Lung (tissue), 12 donors: Measurements from ENCODE around the gene SPATA31D1. TPM values are rescaled to one million over a fixed set of nuclear protein-coding genes. Genes with fewer than 3 reads are reported as not detected.

Source experiments
- ATAC-seq: fragments of 200-7000 bp; cut with Tn5 transposase; one replicate; pipeline ENCODE4 v1.9.1; 2020; ENCODE audit warnings: moderate number of reproducible peaks; ENCODE audit not compliant: insufficient read depth, low FRiP score
- DNase-seq, 3 donors: peaks; one replicate each; pipeline ENCODE4 v3.0.0-alpha.2; 2013 to 2017
- H3K27ac ChIP-seq, 2 donors: one replicate each; pipeline ENCODE4 v1.5.1; 2013; ENCODE audit warnings: mild to moderate bottlenecking in 2 of 2, moderate library complexity in 2 of 2, control low read depth in 1 of 2, inconsistent platforms in 1 of 2, low read depth in 1 of 2, low read length in 1 of 2
- H3K27me3 ChIP-seq, 3 donors: one replicate each; pipeline ENCODE4 v1.5.1; 2013; ENCODE audit warnings: low read length in 2 of 3; ENCODE audit not compliant: control insufficient read depth in 3 of 3, insufficient read depth in 3 of 3
- H3K36me3 ChIP-seq, 4 donors: one replicate each; pipeline ENCODE4 v1.5.1; 2013; ENCODE audit warnings: low read length in 4 of 4, mild to moderate bottlenecking in 1 of 4, moderate library complexity in 1 of 4; ENCODE audit not compliant: control insufficient read depth in 4 of 4, insufficient read depth in 4 of 4
- H3K4me1 ChIP-seq, 5 donors: one replicate each; pipeline ENCODE4 v1.5.1; 2013; ENCODE audit warnings: low read length in 5 of 5, mild to moderate bottlenecking in 2 of 5, moderate library complexity in 1 of 5; ENCODE audit not compliant: control insufficient read depth in 5 of 5, insufficient read depth in 5 of 5
- H3K4me3 ChIP-seq: one replicate; pipeline ENCODE4 v1.5.1; 2013; ENCODE audit warnings: mild to moderate bottlenecking, control low read depth, moderate library complexity
- H3K9ac ChIP-seq, 2 donors: one replicate each; pipeline ENCODE4 v1.5.1; 2013; ENCODE audit warnings: low read length in 2 of 2, control low read depth in 1 of 2; ENCODE audit not compliant: insufficient read depth in 1 of 2
- H3K9me3 ChIP-seq, 4 donors: one replicate each; pipeline ENCODE4 v1.5.1; 2013; ENCODE audit warnings: low read length in 3 of 4, mild to moderate bottlenecking in 1 of 4, moderate library complexity in 1 of 4; ENCODE audit not compliant: control insufficient read depth in 4 of 4, insufficient read depth in 3 of 4
- WGBS, 2 donors: extraction: QIAGEN DNeasy Blood & Tissue Kit; methylation state at CpG; one replicate each; pipeline ENCODE4 v1.1.7; 2013; 5-methylcytosine and 5-hydroxymethylcytosine counted together
- polyA plus RNA-seq, 2 donors: library from polyadenylated mRNA; stranded (reverse); fragments of 200-250 nt; gene quantifications; one replicate each; pipeline ENCODE4 v1.2.1, GENCODE V29; 2013
- total RNA-seq, 2 donors: library from RNA; depleted of rRNA in 1 of 2; stranded (reverse); fragments of >200 nt in 1 of 2; gene quantifications; one replicate each; pipeline ENCODE4 v1.2.1, GENCODE V29; 2014 to 2021
- TF ChIP-seq, protein P1 (sequence below): IDR thresholded peaks from 2 replicates; pipeline ENCODE4 v1.5.1; 2012; ENCODE audit warnings: mild to moderate bottlenecking; ENCODE audit errors: control extremely low read depth, extremely low read depth
- donor health status: control.
- donor health status: control.
- donor health status: Bipolar disorder and iron deficiency.
- donor health status: healthy.
- donor health status: DM: yes; HTN: yes; CAD: no.

Gene SPATA31D1
- total and polyA plus RNA-seq, 4 donors: not detected

GRCh38 chr9:81971727-81972126 lies 16.8 kb upstream of the SPATA31D1 start:
- no peak for ATAC-seq
- peaks cover 0 to 12% (median 4%) of the 10 kb centered on the region in 4 donors for H3K9me3 ChIP-seq
- TF ChIP-seq, protein P1, sequence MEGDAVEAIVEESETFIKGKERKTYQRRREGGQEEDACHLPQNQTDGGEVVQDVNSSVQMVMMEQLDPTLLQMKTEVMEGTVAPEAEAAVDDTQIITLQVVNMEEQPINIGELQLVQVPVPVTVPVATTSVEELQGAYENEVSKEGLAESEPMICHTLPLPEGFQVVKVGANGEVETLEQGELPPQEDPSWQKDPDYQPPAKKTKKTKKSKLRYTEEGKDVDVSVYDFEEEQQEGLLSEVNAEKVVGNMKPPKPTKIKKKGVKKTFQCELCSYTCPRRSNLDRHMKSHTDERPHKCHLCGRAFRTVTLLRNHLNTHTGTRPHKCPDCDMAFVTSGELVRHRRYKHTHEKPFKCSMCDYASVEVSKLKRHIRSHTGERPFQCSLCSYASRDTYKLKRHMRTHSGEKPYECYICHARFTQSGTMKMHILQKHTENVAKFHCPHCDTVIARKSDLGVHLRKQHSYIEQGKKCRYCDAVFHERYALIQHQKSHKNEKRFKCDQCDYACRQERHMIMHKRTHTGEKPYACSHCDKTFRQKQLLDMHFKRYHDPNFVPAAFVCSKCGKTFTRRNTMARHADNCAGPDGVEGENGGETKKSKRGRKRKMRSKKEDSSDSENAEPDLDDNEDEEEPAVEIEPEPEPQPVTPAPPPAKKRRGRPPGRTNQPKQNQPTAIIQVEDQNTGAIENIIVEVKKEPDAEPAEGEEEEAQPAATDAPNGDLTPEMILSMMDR: no peak
- H3K27ac ChIP-seq: no peak overlapping the region
- H3K27me3 ChIP-seq: no peaks in the 10 kb centered on the region
- H3K36me3 ChIP-seq: no peaks in the 10 kb centered on the region
- H3K4me3 ChIP-seq: no peak overlapping the region
- no peak overlapping the region for H3K9ac ChIP-seq
- no peaks in the 10 kb centered on the region for H3K4me1 ChIP-seq
- DNase-seq: no peak

GRCh38 chr9:81974764-81975163 lies 13.8 kb upstream of the SPATA31D1 start:
- WGBS, 2 donors: 88 to 91% methylated on average over 5 of the region's 5 CpGs
- no peak overlapping the region for H3K27ac ChIP-seq
- H3K9ac ChIP-seq: no peak overlapping the region
- H3K9me3 ChIP-seq: peaks cover 0 to 12% (median 5%) of the 10 kb centered on the region in 4 donors
- TF ChIP-seq, protein P1: no peak
- no peak for ATAC-seq
- no peaks in the 10 kb centered on the region for H3K36me3 ChIP-seq
- no peak for DNase-seq
- no peaks in the 10 kb centered on the region for H3K27me3 ChIP-seq
- no peaks in the 10 kb centered on the region for H3K4me1 ChIP-seq
- no peak overlapping the region for H3K4me3 ChIP-seq

DNA sequence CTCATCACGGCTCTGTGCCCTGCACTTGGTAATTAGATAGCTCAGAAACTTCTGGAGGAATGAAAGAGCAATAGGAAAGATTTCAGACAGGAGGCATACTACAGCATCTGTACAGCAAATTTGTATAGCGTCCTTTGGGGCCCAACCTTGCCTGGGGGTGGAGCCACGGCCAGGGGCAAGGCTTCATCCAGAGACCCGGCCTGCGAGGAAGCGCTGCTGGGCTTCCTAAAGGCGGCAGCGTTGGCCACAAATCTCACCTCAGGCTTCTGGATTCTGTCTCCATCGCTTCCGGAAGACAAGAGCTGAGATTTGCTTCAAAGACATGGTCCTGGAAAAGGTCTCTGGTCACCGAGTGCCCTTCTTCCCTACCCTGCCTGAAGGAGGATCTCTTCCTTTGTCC lies 12.2 kb upstream of the SPATA31D1 start:
- no peak overlapping the region for H3K27ac ChIP-seq
- 93% methylated on average over 11 of the region's 11 CpGs for WGBS, 2 donors
- H3K36me3 ChIP-seq: no peaks in the 10 kb centered on the region
- H3K9me3 ChIP-seq: peaks cover 0 to 12% (median 5%) of the 10 kb centered on the region in 4 donors
- H3K27me3 ChIP-seq: no peaks in the 10 kb centered on the region
- no peak overlapping the region for H3K4me3 ChIP-seq
- DNase-seq (no peak), ATAC-seq (no peak)
- no peak overlapping the region for H3K9ac ChIP-seq
- H3K4me1 ChIP-seq: no peaks in the 10 kb centered on the region
- TF ChIP-seq, protein P1: no peak

DNA sequence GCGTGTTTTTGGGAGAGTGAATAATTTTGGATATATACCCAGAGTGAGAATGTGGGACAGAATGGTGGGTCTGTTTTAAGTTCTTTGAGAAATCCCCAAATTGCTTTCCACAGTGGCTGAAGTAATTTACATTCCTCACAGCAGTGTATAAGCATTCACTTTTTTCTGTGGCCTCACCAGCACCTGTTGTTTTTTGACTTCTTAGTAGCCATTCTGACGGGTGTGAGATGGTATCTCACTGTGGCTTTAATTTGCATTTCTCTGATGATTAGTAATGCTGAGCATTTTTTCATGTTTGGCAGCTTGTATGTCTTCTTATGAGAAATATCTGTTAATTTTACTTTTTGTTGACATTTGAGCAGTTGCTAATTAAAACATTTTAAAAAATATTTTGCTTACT lies 9.4 kb upstream of the SPATA31D1 start:
- Histone ChIP-seq H3K4me1 (no peaks in the 10 kb centered on the region), H3K27me3 (no peaks in the 10 kb centered on the region), H3K27ac (no peak overlapping the region), H3K4me3 (no peak overlapping the region), H3K36me3 (no peaks in the 10 kb centered on the region), H3K9ac (no peak overlapping the region), H3K9me3 (peaks cover 0 to 6% (median 2%) of the 10 kb centered on the region in 4 donors)
- ATAC-seq: no peak
- WGBS, 2 donors: 76 to 85% methylated on average over 2 of the region's 2 CpGs
- DNase-seq: no peak
- TF ChIP-seq, protein P1: no peak
